HCT116 (cell line): Measurements from ENCODE around the gene PLCB1. TPM values are rescaled to one million over a fixed set of nuclear protein-coding genes. Genes with fewer than 3 reads are reported as not detected.

Experiments
- ATAC-seq: fragments of 200-7000 bp; cut with Tn5 transposase; 2 replicates; pipeline ENCODE4 v1.9.1; 2020; ENCODE audit warnings: mild to moderate bottlenecking, moderate library complexity
- BruUV-seq: library from RNA; stranded (reverse); fragments of 400-500 nt; replicated peaks from 2 replicates; lab custom pipeline; 2021; lab: Mats Ljungman, UMichigan
- CTCF ChIA-PET: fragments of 300-600 bp; sonication (Branson Sonifier 250); formaldehyde crosslinking; loops from one replicate; lab custom pipeline; 2021; ENCODE audit warnings: antibody characterized with exemption; lab: Charles Lee
- POLR2A ChIA-PET: fragments of 300-600, 350-600 bp; sonication (Branson Sonifier 250); formaldehyde crosslinking; loops from one replicate; lab custom pipeline; 2021; ENCODE audit warnings: antibody characterized with exemption; lab: Charles Lee
- RAD21 ChIA-PET, 2 experiments: fragments of 300-600 bp; sonication (Branson Sonifier 250); formaldehyde crosslinking; loops; one replicate each; lab custom pipeline; 2023; ENCODE audit warnings: low total read pairs in 2 of 2; ENCODE audit not compliant: uncharacterized antibody in 2 of 2, unreplicated experiment in 2 of 2, low non-redundant PET in 1 of 2; lab: Charles Lee
- DNase-seq: peaks from one replicate; pipeline ENCODE4 v3.0.0-alpha.2; 2010; ENCODE audit warnings: low read depth, low spot score
- H2AFZ ChIP-seq: fragments of 200-600 bp; shearing (Covaris generic), sonication (generic); 2 replicates; pipeline ENCODE4 v1.6.1; 2017; ENCODE audit warnings: low read depth, mixed run types, mixed read lengths, antibody characterized with exemption, low read length; ENCODE audit not compliant: poor library complexity, severe bottlenecking
- H3K27ac ChIP-seq: 2 replicates; pipeline ENCODE4 v1.5.1; 2012; ENCODE audit warnings: low read depth, low read length
- H3K27me3 ChIP-seq: fragments of 200-600 bp; sonication (generic); 2 replicates; pipeline ENCODE4 v1.6.1; 2016; ENCODE audit warnings: mixed run types, low read length, mixed read lengths; ENCODE audit not compliant: insufficient read depth
- H3K36me3 ChIP-seq, 2 experiments: fragments of 200-500 bp in 1 of 2; fragments of 200-600 bp in 1 of 2; sonication (Bioruptor generic) in 1 of 2; sonication (generic) in 1 of 2; 2 replicates each; pipeline versions ENCODE4 v1.5.1 to v1.6.1; 2014 to 2016; ENCODE audit warnings: low read length in 2 of 2, inconsistent platforms in 1 of 2, mixed read lengths in 1 of 2, mixed run types in 1 of 2; ENCODE audit not compliant: insufficient read depth in 2 of 2, control insufficient read depth in 1 of 2
- H3K4me1 ChIP-seq, 2 experiments: fragments of 200-600 bp in 1 of 2; sonication (generic) in 1 of 2; 2 replicates each; pipeline versions ENCODE4 v1.5.1 to v1.6.1; 2012 to 2017; ENCODE audit warnings: low read length in 2 of 2, inconsistent platforms in 1 of 2, mild to moderate bottlenecking in 1 of 2, mixed read lengths in 1 of 2, mixed run types in 1 of 2, moderate library complexity in 1 of 2; ENCODE audit not compliant: insufficient read depth in 2 of 2, control insufficient read depth in 1 of 2
- H3K4me2 ChIP-seq: fragments of 200-600 bp; sonication (generic); 2 replicates; pipeline ENCODE4 v1.6.1; 2017; ENCODE audit warnings: mixed run types, low read length, mixed read lengths
- H3K4me3 ChIP-seq, 2 experiments: fragments of 200-600 bp in 1 of 2; sonication (generic) in 1 of 2; replicated peaks in 1 of 2; 2 replicates each; pipeline ENCODE4 v1.5.1; 2011 to 2016; ENCODE audit warnings: low read length in 2 of 2, control low read depth in 1 of 2, low read depth in 1 of 2, mild to moderate bottlenecking in 1 of 2, mixed read lengths in 1 of 2, mixed run types in 1 of 2
- H3K79me2 ChIP-seq: fragments of 200-600 bp; sonication (generic); 2 replicates; pipeline ENCODE4 v1.6.1; 2017; ENCODE audit warnings: mild to moderate bottlenecking, mixed run types, low read length, moderate library complexity, mixed read lengths; ENCODE audit not compliant: insufficient read depth
- H3K9ac ChIP-seq: fragments of 200-600 bp; sonication (generic); 2 replicates; pipeline ENCODE4 v1.6.1; 2016; ENCODE audit warnings: low read length, mixed read lengths
- H3K9me2 ChIP-seq: fragments of 200-600 bp; sonication (generic), shearing (Covaris generic); 2 replicates; pipeline ENCODE4 v1.6.1; 2017; ENCODE audit warnings: mixed run types, mild to moderate bottlenecking, moderate library complexity; ENCODE audit not compliant: insufficient read depth
- H3K9me3 ChIP-seq, 2 experiments: fragments of 200-500 bp in 1 of 2; fragments of 200-600 bp in 1 of 2; sonication (Bioruptor generic) in 1 of 2; sonication (generic) in 1 of 2; 2 replicates each; pipeline ENCODE4 v1.6.1; 2014 to 2017; ENCODE audit warnings: low read length in 2 of 2, mixed read lengths in 2 of 2, inconsistent platforms in 1 of 2, low read depth in 1 of 2, mild to moderate bottlenecking in 1 of 2, mixed run types in 1 of 2, moderate library complexity in 1 of 2; ENCODE audit not compliant: control insufficient read depth in 1 of 2, insufficient read depth in 1 of 2
- H4K20me1 ChIP-seq: fragments of 200-600 bp; sonication (generic), shearing (Covaris generic); 2 replicates; pipeline ENCODE4 v1.6.1; 2017; ENCODE audit warnings: mixed run types, mild to moderate bottlenecking, moderate library complexity; ENCODE audit not compliant: insufficient read depth
- ATF3 ChIP-seq: IDR thresholded peaks from 2 replicates; pipeline ENCODE4 v1.6.1; 2012
- CBX3 ChIP-seq: IDR thresholded peaks from 2 replicates; pipeline ENCODE4 v1.6.1; 2012; ENCODE audit warnings: low read depth
- CEBPB ChIP-seq: IDR thresholded peaks from 2 replicates; pipeline ENCODE4 v1.6.1; 2012; ENCODE audit warnings: low read depth
- EGR1 ChIP-seq: IDR thresholded peaks from 2 replicates; pipeline ENCODE4 v1.6.1; 2012; ENCODE audit warnings: low read depth
- ELF1 ChIP-seq: IDR thresholded peaks from 2 replicates; pipeline ENCODE4 v1.6.1; 2012; ENCODE audit warnings: low read depth, borderline replicate concordance
- EZH2 ChIP-seq: fragments of 200-600 bp; sonication (generic); IDR thresholded peaks from 2 replicates; pipeline ENCODE4 v1.6.1; 2017; ENCODE audit warnings: antibody characterized with exemption, mixed run types
- EZH2phosphoT487 ChIP-seq: fragments of 200-600 bp; IDR thresholded peaks from 2 replicates; pipeline ENCODE4 v1.6.1; 2018; ENCODE audit warnings: antibody characterized with exemption, borderline replicate concordance
- JUND ChIP-seq: IDR thresholded peaks from 2 replicates; pipeline ENCODE4 v1.6.1; 2012
- MAX ChIP-seq: IDR thresholded peaks from 2 replicates; pipeline ENCODE4 v1.6.1; 2012
- POLR2AphosphoS5 ChIP-seq: IDR thresholded peaks from 2 replicates; pipeline ENCODE4 v1.6.1; 2011; ENCODE audit warnings: mild to moderate bottlenecking, low read depth, low read length, moderate library complexity
- TCF7L2 ChIP-seq: IDR thresholded peaks from 2 replicates; pipeline ENCODE4 v1.7.0; 2011; ENCODE audit warnings: borderline replicate concordance, inconsistent platforms; ENCODE audit not compliant: insufficient read depth, insufficient read length; ENCODE audit errors: extremely low read depth
- YY1 ChIP-seq: IDR thresholded peaks from 2 replicates; pipeline ENCODE4 v1.6.1; 2011; ENCODE audit warnings: low read length, low read depth, moderate library complexity, mild to moderate bottlenecking; ENCODE audit not compliant: insufficient replicate concordance; ENCODE audit errors: extremely low read depth
- ZNF274 ChIP-seq: fragments of 200-500 bp; sonication (Bioruptor generic); IDR thresholded peaks from 2 replicates; pipeline ENCODE4 v1.6.1; 2014; ENCODE audit warnings: mild to moderate bottlenecking, low read depth, low read length, inconsistent platforms
- intact Hi-C: fragments of 100-400 bp; cut with micrococcal nuclease; formaldehyde crosslinking; loops from 2 replicates; pipeline ENCODE4 v1.10.0; 2022
- total RNA-seq: library from RNA; stranded (reverse); gene quantifications from one replicate; pipeline ENCODE4 v1.2.1, GENCODE V29; 2021; ENCODE audit not compliant: unreplicated experiment
- TF ChIP-seq, protein P1 (sequence below): IDR thresholded peaks from 2 replicates; pipeline ENCODE4 v1.6.1; 2011; ENCODE audit warnings: mild to moderate bottlenecking, low read length, moderate library complexity; ENCODE audit not compliant: insufficient replicate concordance; ENCODE audit errors: extremely low read depth

The PLCB1 gene
- total RNA-seq, 1 experiment from 2014 or later = 15.8 TPM

- Histone ChIP-seq H3K4me3 (no peak overlapping the region), H3K4me2 (no peak overlapping the region), H3K9me2 (no peaks in the 10 kb centered on the region; the same call in 1 of the 2 replicates), H3K36me3 (no peaks in the 10 kb centered on the region), H2AFZ (no peak overlapping the region), H3K9ac (no peak overlapping the region), H3K27me3 (no peaks in the 10 kb centered on the region), H3K9me3 (no peaks in the 10 kb centered on the region), H3K79me2 (no peaks in the 10 kb centered on the region), H4K20me1 (no peaks in the 10 kb centered on the region), H3K27ac (no peak overlapping the region), H3K4me1 (no peaks in the 10 kb centered on the region)
- RAD21 ChIA-PET = no interaction called here
- TF ChIP-seq YY1 = no peak
- no peak for TF ChIP-seq EZH2phosphoT487
- TF ChIP-seq POLR2AphosphoS5 = no peak
- no peak for TF ChIP-seq ELF1
- no peak for TF ChIP-seq EZH2
- TF ChIP-seq JUND = no peak
- TF ChIP-seq ZNF274 = no peak
- TF ChIP-seq EGR1 = no peak
- TF ChIP-seq ATF3 = no peak
- TF ChIP-seq CEBPB = no peak
- no peak for TF ChIP-seq TCF7L2
- TF ChIP-seq, protein P1, sequence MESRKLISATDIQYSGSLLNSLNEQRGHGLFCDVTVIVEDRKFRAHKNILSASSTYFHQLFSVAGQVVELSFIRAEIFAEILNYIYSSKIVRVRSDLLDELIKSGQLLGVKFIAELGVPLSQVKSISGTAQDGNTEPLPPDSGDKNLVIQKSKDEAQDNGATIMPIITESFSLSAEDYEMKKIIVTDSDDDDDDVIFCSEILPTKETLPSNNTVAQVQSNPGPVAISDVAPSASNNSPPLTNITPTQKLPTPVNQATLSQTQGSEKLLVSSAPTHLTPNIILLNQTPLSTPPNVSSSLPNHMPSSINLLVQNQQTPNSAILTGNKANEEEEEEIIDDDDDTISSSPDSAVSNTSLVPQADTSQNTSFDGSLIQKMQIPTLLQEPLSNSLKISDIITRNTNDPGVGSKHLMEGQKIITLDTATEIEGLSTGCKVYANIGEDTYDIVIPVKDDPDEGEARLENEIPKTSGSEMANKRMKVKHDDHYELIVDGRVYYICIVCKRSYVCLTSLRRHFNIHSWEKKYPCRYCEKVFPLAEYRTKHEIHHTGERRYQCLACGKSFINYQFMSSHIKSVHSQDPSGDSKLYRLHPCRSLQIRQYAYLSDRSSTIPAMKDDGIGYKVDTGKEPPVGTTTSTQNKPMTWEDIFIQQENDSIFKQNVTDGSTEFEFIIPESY = no peak
- TF ChIP-seq MAX = no peak
- TF ChIP-seq CBX3 = no peak
- DNase-seq (no peak), ATAC-seq (no peak)
- intact Hi-C loops = no loop called here
- BruUV-seq = no TSS peak
- POLR2A ChIA-PET = no interaction called here
- CTCF ChIA-PET = no interaction called here
Measured at GRCh38 chr20:8616792-8617191, 484.7 kb downstream of the PLCB1 start.
